GM12878 (cell line): Measurements from ENCODE around the gene PDE9A. TPM values are rescaled to one million over a fixed set of nuclear protein-coding genes. Genes with fewer than 3 reads are reported as not detected.

ENCODE experiments used
- ATAC-seq: fragments of 200-7000 bp; cut with Tn5 transposase; 3 replicates; pipeline ENCODE4 v1.9.1; 2020; ENCODE audit warnings: mild to moderate bottlenecking, moderate library complexity
- BruUV-seq: library from RNA; stranded (reverse); fragments of 400-500 nt; replicated peaks from 2 replicates; lab custom pipeline; 2021; lab: Mats Ljungman, UMichigan
- CTCF ChIA-PET: fragments of 300-600 bp; sonication (Branson Sonifier 250); formaldehyde crosslinking; extraction: SDS; loops from one replicate; lab custom pipeline; 2021; ENCODE audit warnings: inconsistent platforms; lab: Yijun Ruan, JAX
- POLR2A ChIA-PET: fragments of 350-600 bp; formaldehyde crosslinking; extraction: SDS; loops from one replicate; lab custom pipeline; 2021; ENCODE audit warnings: inconsistent platforms; lab: Charles Lee
- RAD21 ChIA-PET: fragments of 300-600 bp; sonication (Branson Sonifier 250); formaldehyde crosslinking; loops from one replicate; lab custom pipeline; 2023; ENCODE audit warnings: antibody characterized with exemption; ENCODE audit not compliant: unreplicated experiment; lab: Charles Lee
- SMC1A ChIA-PET: fragments of 300-600 bp; sonication (Branson Sonifier 250); formaldehyde crosslinking; loops from one replicate; lab custom pipeline; 2023; ENCODE audit not compliant: unreplicated experiment, uncharacterized antibody; lab: Charles Lee
- DNase-seq: peaks from one replicate; pipeline ENCODE4 v3.0.0-alpha.2; 2011; ENCODE audit warnings: low read depth, low spot score
- FAIRE-seq: peaks from 3 replicates; lab custom pipeline; 2011; peaks lifted over from hg19 to GRCh38; lab: Jason Lieb, UNC
- H2AFZ ChIP-seq: 2 replicates; pipeline ENCODE4 v1.6.0; 2011; ENCODE audit warnings: low read depth, low read length, control low read depth; ENCODE audit not compliant: control insufficient read depth
- H3K27ac ChIP-seq: 2 replicates; pipeline ENCODE4 v1.5.1; 2011; ENCODE audit warnings: control low read depth; ENCODE audit not compliant: control insufficient read depth, insufficient read depth
- H3K27me3 ChIP-seq, 2 experiments: replicated peaks in 1 of 2; 2 replicates each; pipeline versions ENCODE4 v1.6.0 to v1.6.1; 2011; ENCODE audit warnings: low read length in 1 of 2; ENCODE audit not compliant: control insufficient read depth in 2 of 2, insufficient read depth in 2 of 2
- H3K36me3 ChIP-seq, 2 experiments: 2 replicates each; pipeline ENCODE4 v1.5.1; 2011; ENCODE audit warnings: low read length in 1 of 2; ENCODE audit not compliant: control insufficient read depth in 2 of 2, insufficient read depth in 2 of 2
- H3K4me1 ChIP-seq: 2 replicates; pipeline ENCODE4 v1.6.1; 2011; ENCODE audit warnings: mild to moderate bottlenecking, low read length, moderate library complexity, mixed read lengths; ENCODE audit not compliant: control insufficient read depth, insufficient read depth
- H3K4me2 ChIP-seq: 2 replicates; pipeline ENCODE4 v1.6.0; 2011; ENCODE audit warnings: control low read depth; ENCODE audit not compliant: control insufficient read depth, insufficient read depth
- H3K4me3 ChIP-seq: fragments of 200-600 bp; sonication (generic); 2 replicates; pipeline ENCODE4 v1.5.1; 2016
- H3K79me2 ChIP-seq: 2 replicates; pipeline ENCODE4 v1.6.0; 2011; ENCODE audit warnings: low read length; ENCODE audit not compliant: control insufficient read depth, insufficient read depth
- H3K9ac ChIP-seq: 2 replicates; pipeline ENCODE4 v1.8.0; 2011; ENCODE audit warnings: low read length, control low read depth, mixed read lengths; ENCODE audit not compliant: control insufficient read depth, insufficient read depth
- H3K9me3 ChIP-seq: replicated peaks from 3 replicates; pipeline ENCODE4 v1.5.1; 2011; ENCODE audit warnings: mild to moderate bottlenecking, low read length; ENCODE audit not compliant: control insufficient read depth, insufficient read depth
- H4K20me1 ChIP-seq: 2 replicates; pipeline ENCODE4 v1.6.0; 2011; ENCODE audit not compliant: control insufficient read depth, insufficient read depth
- BACH1 ChIP-seq: fragments of 450-650 bp; IDR thresholded peaks from 2 replicates; pipeline ENCODE4 v1.6.1; 2017; ENCODE audit warnings: mild to moderate bottlenecking, borderline replicate concordance
- BRCA1 ChIP-seq: IDR thresholded peaks from 2 replicates; pipeline ENCODE4 v1.6.1; 2011; ENCODE audit warnings: low read depth, low read length, improper control_type of control experiment
- ETV6 ChIP-seq, 2 experiments: fragments of 450-650 bp in 1 of 2; IDR thresholded peaks in 1 of 2; conservative IDR thresholded peaks in 1 of 2; 2 replicates each; pipeline ENCODE4 v1.6.1; 2014; ENCODE audit warnings: antibody characterized with exemption in 1 of 2, borderline replicate concordance in 1 of 2, low read depth in 1 of 2, mild to moderate bottlenecking in 1 of 2, moderate library complexity in 1 of 2
- FOXM1 ChIP-seq: IDR thresholded peaks from 2 replicates; pipeline ENCODE4 v1.6.1; 2012; ENCODE audit warnings: low read depth, mild to moderate bottlenecking, inconsistent platforms, low read length, moderate library complexity
- MTA2 ChIP-seq: fragments of 450-650 bp; IDR thresholded peaks from 2 replicates; pipeline ENCODE4 v1.6.1; 2016; ENCODE audit warnings: low read depth, mild to moderate bottlenecking, moderate library complexity
- NR2C2 ChIP-seq: IDR thresholded peaks from 2 replicates; pipeline ENCODE4 v1.6.1; 2011; ENCODE audit warnings: borderline replicate concordance, low read depth; ENCODE audit not compliant: control insufficient read depth, insufficient read length
- RELA ChIP-seq: fragments of 450-650 bp; IDR thresholded peaks from 2 replicates; pipeline ENCODE4 v1.8.0; 2014; ENCODE audit warnings: borderline replicate concordance; ENCODE audit not compliant: partially characterized antibody
- WGBS: methylation state at CpG from one replicate; pipeline ENCODE4 v1.1.6; 2016; ENCODE audit warnings: low lambda C conversion rate; ENCODE audit not compliant: insufficient replicate concordance, insufficient coverage; ENCODE audit errors: missing lambda C conversion rate; 5-methylcytosine and 5-hydroxymethylcytosine counted together
- in situ Hi-C: fragments of 300-500 bp; cut with MboI; formaldehyde crosslinking; loops from 9 replicates; pipeline ENCODE4 v1.14.3; 2018; ENCODE audit warnings: mixed read lengths
- intact Hi-C: fragments of 100-400 bp; cut with micrococcal nuclease; formaldehyde crosslinking; loops from one replicate; pipeline ENCODE4 v1.14.2; 2022; ENCODE audit not compliant: unreplicated experiment
- polyA plus RNA-seq, 11 experiments: library from polyadenylated mRNA; depleted of rRNA in 4 of 11; unstranded in 6 of 11; stranded (reverse) in 5 of 11; fragments of >200 nt; fragmentation: Nextera tagmentation in 4 of 11; fragmentation: Illumina TruSeq in 1 of 11; extraction: Ambion mirVana in 4 of 11; extraction: Trizol in 1 of 11; gene quantifications; 1 replicate in 1 of 11; 2 replicates in 10 of 11; pipeline versions ENCODE4 v1.2.1 to v1.2.3, GENCODE V29; 2011 to 2016; ENCODE audit warnings: inconsistent platforms in 2 of 11, missing spikeins in 2 of 11, low read depth in 1 of 11
- total RNA-seq, 4 experiments: library from RNA; depleted of rRNA in 3 of 4; stranded (reverse); fragments of >200 nt in 3 of 4; fragmentation: Illumina TruSeq in 1 of 4; extraction: Trizol in 1 of 4; gene quantifications; 2 replicates each; pipeline versions ENCODE4 v1.2.1 to v1.2.3, GENCODE V29; 2013 to 2021
- TF ChIP-seq, protein P1 (sequence below): IDR thresholded peaks from 2 replicates; pipeline ENCODE4 v1.6.1; 2011; ENCODE audit warnings: borderline replicate concordance, low read depth, mild to moderate bottlenecking, moderate library complexity, low read length; ENCODE audit not compliant: insufficient read depth, poor library complexity, severe bottlenecking
- TF ChIP-seq, protein P2 (sequence below): IDR thresholded peaks from 2 replicates; pipeline ENCODE4 v1.6.1; 2011; ENCODE audit warnings: low read depth, mild to moderate bottlenecking, low read length, moderate library complexity, borderline replicate concordance; ENCODE audit errors: extremely low read depth
- TF ChIP-seq, protein P3 (sequence below): IDR thresholded peaks from 2 replicates; pipeline ENCODE4 v1.6.1; 2012; ENCODE audit warnings: low read depth, low read length, improper control_type of control experiment
- TF ChIP-seq, protein P4 (sequence below): fragments of 450-650 bp; IDR thresholded peaks from 2 replicates; pipeline ENCODE4 v1.6.1; 2017; ENCODE audit warnings: antibody characterized with exemption, mild to moderate bottlenecking, moderate library complexity

Gene PDE9A
- total and polyA plus RNA-seq, 10 of the 15 experiments (the other 5 are each of a cell fraction or from before 2014, with no cell fraction given): 0.08 to 0.45 (median 0.20) TPM; not detected in 1

DNA sequence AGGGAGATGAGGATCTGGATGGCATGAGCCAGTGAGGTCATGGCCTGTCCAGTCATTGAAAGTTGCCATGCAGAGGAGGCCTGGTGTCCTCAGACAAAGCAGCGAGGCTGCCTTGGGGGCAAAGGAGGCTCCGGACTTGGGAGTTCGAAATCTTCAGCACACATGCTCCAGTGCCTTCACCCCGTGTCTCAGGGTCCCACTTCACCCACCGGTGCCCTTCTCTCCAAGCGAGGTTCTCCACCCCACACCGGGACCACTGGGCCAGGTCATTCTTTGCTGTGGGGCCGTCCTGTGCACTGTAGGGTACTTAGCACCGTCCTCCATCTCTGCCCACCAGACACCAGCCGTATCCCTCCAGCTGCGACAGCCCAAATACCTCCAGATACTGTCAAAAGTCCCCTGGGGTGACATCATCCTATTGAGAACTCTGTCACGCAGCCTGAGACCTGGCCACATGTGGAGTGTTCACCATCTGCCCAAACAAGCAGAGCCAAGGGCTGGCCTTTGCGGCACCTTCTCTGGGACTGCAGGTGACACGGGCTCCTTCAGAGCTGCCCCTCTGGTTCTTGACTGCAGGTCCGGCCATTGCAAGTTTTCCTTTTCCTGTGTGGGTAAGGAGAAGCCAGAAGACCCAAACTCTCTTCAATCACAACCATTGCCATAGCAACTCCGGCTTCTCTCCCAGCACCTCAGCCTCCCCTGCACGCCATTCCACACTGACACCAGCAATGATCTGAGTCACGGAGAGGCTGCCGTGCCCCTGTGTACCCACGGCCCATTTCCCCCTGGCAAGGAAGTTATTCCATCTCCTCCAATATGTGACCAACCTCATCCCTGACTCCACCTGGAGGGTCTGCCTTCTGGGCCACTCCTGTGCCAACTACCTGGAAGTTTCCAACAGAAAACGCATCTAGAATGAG lies 20.4 kb upstream of the PDE9A start:
- intact Hi-C loops: no loop called here
- no peaks in the 10 kb centered on the region for H3K4me1 ChIP-seq
- ChIA-PET CTCF (no interaction called here), SMC1A (no interaction called here), POLR2A (no interaction called here), RAD21 (no interaction called here)
- in situ Hi-C loops: no loop called here
- H2AFZ ChIP-seq: no peak overlapping the region
- H3K27ac ChIP-seq: no peak overlapping the region
- H3K9ac ChIP-seq: no peak overlapping the region
- FAIRE-seq (no peak), DNase-seq (no peak), ATAC-seq (peak; percentile 24; the same call in 1 of the 3 replicates)
- peaks cover 0 to 2% of the 10 kb centered on the region in 2 experiments; a peak in 2 of 4 replicates for H3K27me3 ChIP-seq
- WGBS: 32% methylated on average over 21 of the region's 21 CpGs
- H3K36me3 ChIP-seq: no peaks in the 10 kb centered on the region
- no peaks in the 10 kb centered on the region for H3K9me3 ChIP-seq
- no peaks in the 10 kb centered on the region for H4K20me1 ChIP-seq
- BruUV-seq: no TSS peak
- no peak overlapping the region for H3K4me2 ChIP-seq
- no peak overlapping the region for H3K4me3 ChIP-seq
- no peaks in the 10 kb centered on the region for H3K79me2 ChIP-seq
- TF ChIP-seq FOXM1: no peak
- TF ChIP-seq NR2C2: no peak
- TF ChIP-seq, protein P1, sequence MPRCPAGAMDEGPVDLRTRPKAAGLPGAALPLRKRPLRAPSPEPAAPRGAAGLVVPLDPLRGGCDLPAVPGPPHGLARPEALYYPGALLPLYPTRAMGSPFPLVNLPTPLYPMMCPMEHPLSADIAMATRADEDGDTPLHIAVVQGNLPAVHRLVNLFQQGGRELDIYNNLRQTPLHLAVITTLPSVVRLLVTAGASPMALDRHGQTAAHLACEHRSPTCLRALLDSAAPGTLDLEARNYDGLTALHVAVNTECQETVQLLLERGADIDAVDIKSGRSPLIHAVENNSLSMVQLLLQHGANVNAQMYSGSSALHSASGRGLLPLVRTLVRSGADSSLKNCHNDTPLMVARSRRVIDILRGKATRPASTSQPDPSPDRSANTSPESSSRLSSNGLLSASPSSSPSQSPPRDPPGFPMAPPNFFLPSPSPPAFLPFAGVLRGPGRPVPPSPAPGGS: no peak
- TF ChIP-seq, protein P2, sequence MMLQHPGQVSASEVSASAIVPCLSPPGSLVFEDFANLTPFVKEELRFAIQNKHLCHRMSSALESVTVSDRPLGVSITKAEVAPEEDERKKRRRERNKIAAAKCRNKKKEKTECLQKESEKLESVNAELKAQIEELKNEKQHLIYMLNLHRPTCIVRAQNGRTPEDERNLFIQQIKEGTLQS: no peak
- no peak for TF ChIP-seq ETV6 (conservative IDR thresholded peaks at IDR 0.05 in 1 of 2, IDR thresholded peaks at IDR 0.05 in 1 of 2; ENCODE audit: borderline replicate concordance in 1 of 2, low read depth in 1 of 2)
- no peak for TF ChIP-seq BACH1
- no peak for TF ChIP-seq RELA
- TF ChIP-seq BRCA1: no peak
- TF ChIP-seq, protein P3, sequence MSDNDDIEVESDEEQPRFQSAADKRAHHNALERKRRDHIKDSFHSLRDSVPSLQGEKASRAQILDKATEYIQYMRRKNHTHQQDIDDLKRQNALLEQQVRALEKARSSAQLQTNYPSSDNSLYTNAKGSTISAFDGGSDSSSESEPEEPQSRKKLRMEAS: no peak
- TF ChIP-seq, protein P4, sequence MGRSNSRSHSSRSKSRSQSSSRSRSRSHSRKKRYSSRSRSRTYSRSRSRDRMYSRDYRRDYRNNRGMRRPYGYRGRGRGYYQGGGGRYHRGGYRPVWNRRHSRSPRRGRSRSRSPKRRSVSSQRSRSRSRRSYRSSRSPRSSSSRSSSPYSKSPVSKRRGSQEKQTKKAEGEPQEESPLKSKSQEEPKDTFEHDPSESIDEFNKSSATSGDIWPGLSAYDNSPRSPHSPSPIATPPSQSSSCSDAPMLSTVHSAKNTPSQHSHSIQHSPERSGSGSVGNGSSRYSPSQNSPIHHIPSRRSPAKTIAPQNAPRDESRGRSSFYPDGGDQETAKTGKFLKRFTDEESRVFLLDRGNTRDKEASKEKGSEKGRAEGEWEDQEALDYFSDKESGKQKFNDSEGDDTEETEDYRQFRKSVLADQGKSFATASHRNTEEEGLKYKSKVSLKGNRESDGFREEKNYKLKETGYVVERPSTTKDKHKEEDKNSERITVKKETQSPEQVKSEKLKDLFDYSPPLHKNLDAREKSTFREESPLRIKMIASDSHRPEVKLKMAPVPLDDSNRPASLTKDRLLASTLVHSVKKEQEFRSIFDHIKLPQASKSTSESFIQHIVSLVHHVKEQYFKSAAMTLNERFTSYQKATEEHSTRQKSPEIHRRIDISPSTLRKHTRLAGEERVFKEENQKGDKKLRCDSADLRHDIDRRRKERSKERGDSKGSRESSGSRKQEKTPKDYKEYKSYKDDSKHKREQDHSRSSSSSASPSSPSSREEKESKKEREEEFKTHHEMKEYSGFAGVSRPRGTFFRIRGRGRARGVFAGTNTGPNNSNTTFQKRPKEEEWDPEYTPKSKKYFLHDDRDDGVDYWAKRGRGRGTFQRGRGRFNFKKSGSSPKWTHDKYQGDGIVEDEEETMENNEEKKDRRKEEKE: no peak
- TF ChIP-seq MTA2: no peak
- TF ChIP-seq, all 136 proteins: peak for 0
